Nephron progenitor cell (in vitro differentiated cells): ENCODE measurements around the gene RUSF1.

Experiments used
- DNase-seq: peaks from one replicate; pipeline ENCODE4 v3.0.0; 2021
- H3K27ac Mint-ChIP-seq: 2 replicates; pipeline ENCODE4 v1.8.0; 2021; ENCODE audit warnings: mild to moderate bottlenecking, moderate library complexity, mixed read lengths
- H3K27me3 Mint-ChIP-seq: 2 replicates; pipeline ENCODE4 v1.8.0; 2021; ENCODE audit warnings: mild to moderate bottlenecking, low read depth, mixed read lengths; ENCODE audit not compliant: poor library complexity
- H3K36me3 Mint-ChIP-seq: 2 replicates; pipeline ENCODE4 v1.8.0; 2021; ENCODE audit warnings: low read depth, mixed read lengths
- H3K4me1 Mint-ChIP-seq: 2 replicates; pipeline ENCODE4 v1.8.0; 2021; ENCODE audit warnings: mixed read lengths
- H3K4me3 Mint-ChIP-seq: 2 replicates; pipeline ENCODE4 v1.8.0; 2021; ENCODE audit warnings: mild to moderate bottlenecking, moderate library complexity, mixed read lengths
- H3K9me3 Mint-ChIP-seq: 2 replicates; pipeline ENCODE4 v1.8.0; 2021; ENCODE audit warnings: mild to moderate bottlenecking, moderate library complexity, mixed read lengths
- CTCF ChIP-seq: fragments of 200-600 bp; sonication (generic); IDR thresholded peaks from 2 replicates; pipeline ENCODE4 v1.5.0; 2021; ENCODE audit warnings: antibody characterized with exemption

Gene RUSF1

GRCh38 chr16:31456988-31457360 lies 51.2 kb downstream of the RUSF1 start:
- H3K36me3 Mint-ChIP-seq, result no peaks in the 10 kb centered on the region
- H3K9me3 Mint-ChIP-seq, result no peaks in the 10 kb centered on the region
- peaks cover 73% of the 10 kb centered on the region for H3K4me1 Mint-ChIP-seq
- DNase-seq, result no peak
- TF ChIP-seq CTCF, result no peak
- no peak overlapping the region for H3K27ac Mint-ChIP-seq
- no peaks in the 10 kb centered on the region for H3K27me3 Mint-ChIP-seq
- peak overlapping the region; percentile 30 for H3K4me3 Mint-ChIP-seq

- Mint-ChIP-seq H3K27me3 (no peaks in the 10 kb centered on the region), H3K4me1 (peaks cover 78% of the 10 kb centered on the region), H3K9me3 (no peaks in the 10 kb centered on the region), H3K36me3 (no peaks in the 10 kb centered on the region), H3K4me3 (peak overlapping the region; percentile 59), H3K27ac (peak overlapping the region; percentile 54)
- TF ChIP-seq CTCF, result no peak
- DNase-seq, result no peak
These were observed 52.4 kb downstream of the RUSF1 start for GRCh38 chr16:31455601-31456314.

GRCh38 chr16:31453255-31454204 lies 54.7 kb downstream of the RUSF1 start:
- no peak for TF ChIP-seq CTCF
- no peaks in the 10 kb centered on the region for H3K36me3 Mint-ChIP-seq
- H3K4me1 Mint-ChIP-seq, result peaks cover 75% of the 10 kb centered on the region
- H3K4me3 Mint-ChIP-seq, result peak overlapping the region; percentile 52
- DNase-seq, result peak; percentile 70
- peak overlapping the region; percentile 89 for H3K27ac Mint-ChIP-seq
- no peaks in the 10 kb centered on the region for H3K27me3 Mint-ChIP-seq
- no peaks in the 10 kb centered on the region for H3K9me3 Mint-ChIP-seq

DNA sequence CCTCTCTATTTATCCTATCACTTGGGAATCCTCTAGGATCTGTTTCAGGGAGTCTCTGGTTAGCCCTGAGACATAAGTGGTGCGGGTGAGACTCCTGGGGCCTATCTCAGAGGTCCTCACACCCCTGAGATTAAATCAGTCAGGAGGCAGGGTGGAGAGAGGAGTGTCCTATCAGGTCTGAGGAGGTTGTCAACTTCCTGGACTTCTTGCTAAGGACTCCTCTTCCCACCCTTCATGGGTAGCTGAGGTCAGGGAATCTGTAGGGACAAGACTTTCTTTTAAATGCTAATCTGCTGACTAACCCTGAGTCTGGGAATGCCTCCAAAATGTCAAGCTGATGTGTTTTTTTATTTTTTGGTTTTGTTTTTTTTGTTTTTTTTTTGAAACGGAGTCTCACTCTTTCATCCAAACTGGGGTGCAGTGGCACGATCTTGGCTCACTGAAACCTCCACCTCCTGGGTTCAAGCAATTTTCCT lies 55.5 kb downstream of the RUSF1 start:
- TF ChIP-seq CTCF, result no peak
- DNase-seq, result no peak
- Mint-ChIP-seq H3K9me3 (no peaks in the 10 kb centered on the region), H3K4me1 (peaks cover 69% of the 10 kb centered on the region), H3K27me3 (no peaks in the 10 kb centered on the region), H3K4me3 (no peak overlapping the region), H3K36me3 (no peaks in the 10 kb centered on the region), H3K27ac (peak overlapping the region; percentile 74)

DNA sequence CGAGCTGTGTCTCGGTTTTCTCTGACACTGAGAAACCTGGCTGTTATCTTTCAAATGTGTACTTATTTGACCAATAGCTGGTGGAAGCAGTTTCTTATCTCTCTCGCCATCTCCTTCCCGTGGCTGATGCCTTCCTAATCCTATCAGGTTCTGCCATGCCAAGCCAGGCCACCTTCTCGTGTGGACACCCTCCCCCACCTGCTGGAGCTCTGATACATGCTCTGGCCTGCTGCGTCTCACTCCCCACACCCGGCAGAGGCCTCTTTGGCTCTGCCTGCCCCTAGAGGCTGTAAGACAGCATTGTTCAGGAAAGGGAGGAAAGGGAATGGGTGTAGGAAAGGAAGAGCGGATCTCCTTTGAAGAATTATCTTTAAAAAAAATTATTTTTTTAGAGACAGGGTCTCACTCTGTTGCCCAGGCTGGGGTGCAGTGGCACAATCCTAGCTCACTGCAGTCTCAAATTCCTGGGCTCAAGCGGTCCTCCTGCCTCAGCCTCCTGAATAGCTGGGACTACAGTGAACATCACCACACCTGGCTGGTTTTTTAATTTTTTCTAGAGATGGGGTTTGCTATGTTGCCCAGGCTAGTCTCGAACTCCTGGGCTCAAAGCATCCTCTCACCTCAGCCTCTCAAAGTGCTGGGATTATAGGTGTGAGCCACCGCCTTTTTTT lies 56.4 kb downstream of the RUSF1 start:
- DNase-seq, result peak; percentile 55
- TF ChIP-seq CTCF, result peak; percentile 60
- Mint-ChIP-seq H3K9me3 (no peaks in the 10 kb centered on the region), H3K4me1 (peaks cover 60% of the 10 kb centered on the region), H3K4me3 (peak overlapping the region; percentile 37), H3K27ac (no peak overlapping the region), H3K36me3 (no peaks in the 10 kb centered on the region), H3K27me3 (no peaks in the 10 kb centered on the region)
